COR-L47 (cell line): Measurements from ENCODE around the gene SDHC.
"Not testable (repeated sequence)": the region's sequence is repeated elsewhere in the genome, so short reads cannot be mapped to it uniquely, and the experiment has no call there.

Experiments
- DNase-seq: peaks from one replicate; lab custom pipeline; 2025; lab: John Stamatoyannopoulos, UW

Gene SDHC

DNA sequence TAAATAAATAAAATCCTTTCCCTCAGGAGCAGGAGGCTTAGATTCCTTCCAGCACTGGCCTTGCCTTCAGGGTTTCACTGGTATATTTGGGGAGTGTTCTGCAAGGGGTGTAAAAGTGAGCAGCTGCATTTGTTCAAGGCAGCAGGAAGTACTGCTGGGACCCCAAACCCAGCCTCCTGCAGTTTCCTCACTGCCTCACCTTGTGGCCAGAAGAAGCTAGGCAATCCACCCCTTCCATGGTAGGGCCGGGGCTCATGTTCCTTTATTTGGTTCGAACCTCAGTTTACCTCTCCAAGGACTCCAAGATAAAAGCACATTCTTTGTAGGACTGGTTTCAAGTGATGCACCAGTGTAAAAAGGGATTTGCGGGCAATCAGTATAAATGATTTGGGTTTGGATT is 74.5 kb downstream of the SDHC start:
- no peak for DNase-seq

- DNase-seq: not testable (repeated sequence)
Measured at GRCh38 chr1:161389158-161389557, 75.0 kb downstream of the SDHC start.

DNA sequence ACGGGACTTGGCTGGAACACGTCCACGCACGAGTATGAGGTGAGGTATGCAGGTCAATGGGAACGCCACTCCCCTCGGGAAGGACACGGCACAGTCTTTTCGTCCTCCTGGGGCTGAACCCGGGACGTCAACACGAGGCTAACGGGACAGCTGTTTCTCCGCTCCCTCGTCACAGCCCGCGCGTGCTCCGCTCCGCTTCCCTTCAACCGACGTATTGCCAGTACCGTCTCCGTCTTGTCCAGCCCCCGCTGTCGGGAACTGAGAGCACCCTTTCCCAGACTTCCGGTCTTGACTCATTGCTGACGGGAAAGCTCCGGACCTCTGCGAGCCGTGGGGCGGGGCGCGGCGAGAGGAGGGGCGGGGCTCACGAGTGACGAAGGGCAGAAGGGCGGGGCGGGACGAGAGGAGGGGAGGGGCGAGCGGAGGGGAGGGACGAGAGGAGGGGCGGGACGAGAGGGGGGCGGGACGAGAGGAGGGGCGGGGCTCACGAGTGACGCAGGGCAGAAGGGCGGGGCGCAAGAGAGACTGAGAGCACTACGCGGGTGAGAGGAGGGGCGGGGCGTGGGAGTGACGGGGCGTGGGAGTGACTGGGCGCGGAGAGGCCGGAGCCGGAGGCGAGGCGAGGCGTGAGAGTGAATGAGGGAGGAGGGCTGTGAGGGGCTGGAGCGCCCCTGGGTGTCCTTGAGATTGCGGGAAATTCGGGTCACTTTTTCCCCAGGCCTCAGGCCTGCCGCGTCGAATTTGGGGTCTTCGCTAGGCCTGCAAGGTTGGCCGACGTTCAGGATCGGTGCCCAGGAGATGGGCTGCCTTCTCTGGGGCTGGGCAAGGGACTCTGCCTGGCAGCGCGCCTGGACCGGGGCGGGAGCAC is 75.7 kb downstream of the SDHC start:
- DNase-seq: peak; percentile 98

DNA sequence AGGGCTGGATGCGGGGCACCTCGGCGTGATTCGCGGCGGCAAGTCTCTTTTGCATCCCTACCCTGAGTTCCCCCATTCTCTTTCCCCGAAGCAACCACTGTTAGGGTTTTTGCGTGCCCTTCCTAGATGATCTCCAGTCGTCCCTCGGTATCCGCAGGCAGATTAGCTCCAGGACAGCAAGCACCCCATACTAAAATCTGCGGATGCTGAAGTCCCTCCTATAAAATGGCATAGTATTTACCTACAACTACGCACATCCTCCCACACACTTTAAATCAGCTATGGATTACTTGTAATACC is 76.3 kb downstream of the SDHC start:
- DNase-seq: no peak

GRCh38 chr1:161391136-161391535 is 77.0 kb downstream of the SDHC start:
- DNase-seq: not testable (repeated sequence)

- DNase-seq: no peak
Measured at GRCh38 chr1:161391611-161392010, 77.4 kb downstream of the SDHC start.

DNA sequence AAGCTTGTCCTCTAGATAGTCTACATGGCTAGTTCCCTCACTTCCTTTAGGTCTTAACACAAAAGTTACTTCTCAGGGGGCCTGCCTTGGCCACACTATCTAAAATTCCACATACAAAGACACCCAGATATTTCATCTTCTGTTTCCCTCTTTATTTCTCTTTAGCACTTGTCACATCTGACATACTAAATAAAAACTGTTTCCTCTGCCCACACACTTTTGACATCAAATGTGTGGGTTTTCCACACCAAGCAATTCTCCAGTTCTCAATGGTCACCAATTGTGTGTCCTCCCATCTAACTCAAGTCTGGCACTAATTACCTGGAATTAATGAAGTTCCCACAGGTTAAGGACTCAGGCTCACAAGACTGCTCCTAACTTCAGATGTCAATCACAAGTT is 79.0 kb downstream of the SDHC start:
- no peak for DNase-seq

DNA sequence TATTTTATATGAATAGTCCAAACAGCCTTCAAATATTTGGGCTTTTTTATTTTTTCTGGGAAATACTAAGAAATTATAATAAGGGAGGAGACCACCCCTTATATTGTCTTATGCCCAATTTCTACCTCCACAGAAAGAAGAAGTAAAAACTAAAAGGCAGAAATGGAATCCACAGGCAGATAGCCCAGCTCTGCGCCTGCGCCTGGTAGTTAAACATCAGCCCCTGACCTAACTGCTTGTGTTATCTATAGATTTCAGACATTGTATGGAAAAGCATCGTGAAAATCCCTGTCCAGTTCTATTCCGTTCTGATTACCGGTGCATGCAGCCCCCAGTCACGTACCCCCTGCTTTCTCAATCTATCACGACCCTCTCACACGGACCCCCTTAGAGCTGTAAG is 82.9 kb downstream of the SDHC start:
- DNase-seq: not testable (repeated sequence)

GRCh38 chr1:161398900-161399256 is 84.7 kb downstream of the SDHC start:
- no peak for DNase-seq

- peak; percentile 90 for DNase-seq
Measured at GRCh38 chr1:161399257-161399998, 85.2 kb downstream of the SDHC start.

- no peak for DNase-seq
Measured at GRCh38 chr1:161402446-161402845, 88.3 kb downstream of the SDHC start.

- DNase-seq: no peak
Measured at GRCh38 chr1:161404051-161404597, 89.9 kb downstream of the SDHC start.

GRCh38 chr1:161406551-161406950 is 92.4 kb downstream of the SDHC start:
- not testable (repeated sequence) for DNase-seq

DNA sequence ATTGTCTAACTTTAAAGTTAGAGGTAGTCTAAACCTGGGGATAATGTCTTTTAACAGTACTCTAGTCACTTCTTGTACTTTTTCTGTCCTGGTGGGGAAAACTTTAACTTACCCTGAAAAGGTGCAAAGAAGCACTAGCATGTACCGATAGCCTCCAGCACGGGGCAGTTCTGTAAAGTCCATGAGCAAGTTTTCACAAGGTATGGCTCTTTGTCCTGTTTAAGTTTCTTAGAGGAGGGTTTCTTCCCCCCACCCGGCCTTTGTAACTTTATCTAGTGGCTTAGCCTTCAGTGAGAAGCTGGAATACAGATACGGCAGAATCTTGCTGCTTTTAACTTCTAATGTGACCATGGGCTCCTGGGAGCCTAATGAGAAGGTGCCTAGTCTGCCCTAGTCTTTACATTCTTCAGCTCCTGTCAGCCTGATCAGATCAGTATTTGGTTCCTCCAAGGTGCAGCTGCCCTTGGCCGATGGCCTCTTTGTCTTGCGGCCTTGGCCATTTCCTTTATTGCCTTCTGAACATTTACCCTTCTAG is 93.3 kb downstream of the SDHC start:
- no peak for DNase-seq

GRCh38 chr1:161408429-161409052 is 94.4 kb downstream of the SDHC start:
- DNase-seq: no peak

GRCh38 chr1:161409848-161410635 is 95.9 kb downstream of the SDHC start:
- DNase-seq: not testable (repeated sequence)

DNA sequence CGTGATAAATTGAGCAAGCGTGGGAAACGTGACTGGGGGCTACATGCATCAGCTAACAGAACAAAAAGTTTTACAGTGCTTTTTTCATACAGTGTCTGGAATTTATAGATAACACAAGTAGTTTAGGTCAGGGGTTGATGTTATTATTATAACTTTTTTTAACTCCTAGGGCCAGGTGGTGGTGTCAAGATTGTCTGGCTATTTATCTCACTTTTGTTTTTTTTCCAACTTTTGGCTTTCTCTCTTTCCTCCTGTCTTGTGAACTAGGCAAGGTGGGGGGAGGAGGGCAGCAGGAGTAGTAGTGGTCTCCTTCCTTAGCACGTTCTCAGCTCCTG is 96.4 kb downstream of the SDHC start:
- DNase-seq: not testable (repeated sequence)
